H1 (cell line): ENCODE results near the gene BBS9. TPM values are rescaled to one million over a fixed set of nuclear protein-coding genes. Genes with fewer than 3 reads are reported as not detected.

ENCODE experiments used
- CBX5 ChIP-seq: fragments of 300-800, 300-1000 bp; sonication (generic); IDR thresholded peaks from 2 replicates; pipeline ENCODE4 v1.7.1; 2016; ENCODE audit warnings: antibody characterized with exemption, low read length, low read depth
- CREB1 ChIP-seq: IDR thresholded peaks from 2 replicates; pipeline ENCODE4 v1.6.1; 2012; ENCODE audit warnings: inconsistent platforms
- YY1 ChIP-seq: IDR thresholded peaks from 2 replicates; pipeline ENCODE4 v1.6.1; 2011; ENCODE audit warnings: low read depth, mild to moderate bottlenecking, low read length
- polyA plus RNA-seq, 7 experiments: library from polyadenylated mRNA; depleted of rRNA in 3 of 7; stranded (reverse) in 5 of 7; unstranded in 2 of 7; fragments of >200 nt in 5 of 7; fragments of 200-250 nt in 2 of 7; gene quantifications; 1 replicate in 5 of 7; 2 replicates in 1 of 7; 4 replicates in 1 of 7; pipeline versions ENCODE4 v1.2.1 to v1.2.3, GENCODE V29; 2011 to 2013; ENCODE audit warnings: missing spikeins in 2 of 7, mixed read lengths in 2 of 7
- total RNA-seq: library from RNA; stranded (reverse); fragmentation: NEBNext Ultra II Directional; extraction: Animal tissue kit (Norgen Biotek cat#: 25700); gene quantifications from 2 replicates; pipeline ENCODE4 v1.2.1, GENCODE V29; 2021
- TF ChIP-seq, protein P1 (sequence below): fragments of 300-600 bp; sonication (generic); IDR thresholded peaks from 2 replicates; pipeline ENCODE4 v1.7.1; 2012; ENCODE audit warnings: low read length, moderate library complexity, mild to moderate bottlenecking, inconsistent platforms; ENCODE audit not compliant: insufficient replicate concordance

Gene BBS9
- total and polyA plus RNA-seq, 2 of the 8 experiments (the other 6 are each of a cell fraction or from before 2014, with no cell fraction given), result 22.3 to 37.0 TPM

DNA sequence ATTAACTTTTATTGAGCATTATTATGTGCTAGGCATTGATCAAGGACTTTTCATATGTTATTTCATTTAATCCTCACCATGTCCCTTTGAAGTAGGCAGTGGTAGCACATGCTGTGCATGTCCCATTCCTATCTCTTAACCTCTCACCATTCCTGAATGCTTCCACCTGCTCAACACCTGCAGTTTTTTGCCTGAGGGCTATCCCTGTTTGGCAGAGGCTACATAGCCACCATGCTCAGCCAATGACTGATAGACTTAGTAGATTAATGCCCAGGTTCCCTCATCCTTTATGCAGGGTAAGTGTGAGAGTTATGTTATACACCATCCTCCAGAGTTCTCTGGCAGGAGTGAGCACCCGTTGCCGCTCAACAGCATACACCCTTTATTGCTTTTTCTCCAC lies 387.8 kb downstream of the BBS9 start (continued):
- TF ChIP-seq, protein P1, sequence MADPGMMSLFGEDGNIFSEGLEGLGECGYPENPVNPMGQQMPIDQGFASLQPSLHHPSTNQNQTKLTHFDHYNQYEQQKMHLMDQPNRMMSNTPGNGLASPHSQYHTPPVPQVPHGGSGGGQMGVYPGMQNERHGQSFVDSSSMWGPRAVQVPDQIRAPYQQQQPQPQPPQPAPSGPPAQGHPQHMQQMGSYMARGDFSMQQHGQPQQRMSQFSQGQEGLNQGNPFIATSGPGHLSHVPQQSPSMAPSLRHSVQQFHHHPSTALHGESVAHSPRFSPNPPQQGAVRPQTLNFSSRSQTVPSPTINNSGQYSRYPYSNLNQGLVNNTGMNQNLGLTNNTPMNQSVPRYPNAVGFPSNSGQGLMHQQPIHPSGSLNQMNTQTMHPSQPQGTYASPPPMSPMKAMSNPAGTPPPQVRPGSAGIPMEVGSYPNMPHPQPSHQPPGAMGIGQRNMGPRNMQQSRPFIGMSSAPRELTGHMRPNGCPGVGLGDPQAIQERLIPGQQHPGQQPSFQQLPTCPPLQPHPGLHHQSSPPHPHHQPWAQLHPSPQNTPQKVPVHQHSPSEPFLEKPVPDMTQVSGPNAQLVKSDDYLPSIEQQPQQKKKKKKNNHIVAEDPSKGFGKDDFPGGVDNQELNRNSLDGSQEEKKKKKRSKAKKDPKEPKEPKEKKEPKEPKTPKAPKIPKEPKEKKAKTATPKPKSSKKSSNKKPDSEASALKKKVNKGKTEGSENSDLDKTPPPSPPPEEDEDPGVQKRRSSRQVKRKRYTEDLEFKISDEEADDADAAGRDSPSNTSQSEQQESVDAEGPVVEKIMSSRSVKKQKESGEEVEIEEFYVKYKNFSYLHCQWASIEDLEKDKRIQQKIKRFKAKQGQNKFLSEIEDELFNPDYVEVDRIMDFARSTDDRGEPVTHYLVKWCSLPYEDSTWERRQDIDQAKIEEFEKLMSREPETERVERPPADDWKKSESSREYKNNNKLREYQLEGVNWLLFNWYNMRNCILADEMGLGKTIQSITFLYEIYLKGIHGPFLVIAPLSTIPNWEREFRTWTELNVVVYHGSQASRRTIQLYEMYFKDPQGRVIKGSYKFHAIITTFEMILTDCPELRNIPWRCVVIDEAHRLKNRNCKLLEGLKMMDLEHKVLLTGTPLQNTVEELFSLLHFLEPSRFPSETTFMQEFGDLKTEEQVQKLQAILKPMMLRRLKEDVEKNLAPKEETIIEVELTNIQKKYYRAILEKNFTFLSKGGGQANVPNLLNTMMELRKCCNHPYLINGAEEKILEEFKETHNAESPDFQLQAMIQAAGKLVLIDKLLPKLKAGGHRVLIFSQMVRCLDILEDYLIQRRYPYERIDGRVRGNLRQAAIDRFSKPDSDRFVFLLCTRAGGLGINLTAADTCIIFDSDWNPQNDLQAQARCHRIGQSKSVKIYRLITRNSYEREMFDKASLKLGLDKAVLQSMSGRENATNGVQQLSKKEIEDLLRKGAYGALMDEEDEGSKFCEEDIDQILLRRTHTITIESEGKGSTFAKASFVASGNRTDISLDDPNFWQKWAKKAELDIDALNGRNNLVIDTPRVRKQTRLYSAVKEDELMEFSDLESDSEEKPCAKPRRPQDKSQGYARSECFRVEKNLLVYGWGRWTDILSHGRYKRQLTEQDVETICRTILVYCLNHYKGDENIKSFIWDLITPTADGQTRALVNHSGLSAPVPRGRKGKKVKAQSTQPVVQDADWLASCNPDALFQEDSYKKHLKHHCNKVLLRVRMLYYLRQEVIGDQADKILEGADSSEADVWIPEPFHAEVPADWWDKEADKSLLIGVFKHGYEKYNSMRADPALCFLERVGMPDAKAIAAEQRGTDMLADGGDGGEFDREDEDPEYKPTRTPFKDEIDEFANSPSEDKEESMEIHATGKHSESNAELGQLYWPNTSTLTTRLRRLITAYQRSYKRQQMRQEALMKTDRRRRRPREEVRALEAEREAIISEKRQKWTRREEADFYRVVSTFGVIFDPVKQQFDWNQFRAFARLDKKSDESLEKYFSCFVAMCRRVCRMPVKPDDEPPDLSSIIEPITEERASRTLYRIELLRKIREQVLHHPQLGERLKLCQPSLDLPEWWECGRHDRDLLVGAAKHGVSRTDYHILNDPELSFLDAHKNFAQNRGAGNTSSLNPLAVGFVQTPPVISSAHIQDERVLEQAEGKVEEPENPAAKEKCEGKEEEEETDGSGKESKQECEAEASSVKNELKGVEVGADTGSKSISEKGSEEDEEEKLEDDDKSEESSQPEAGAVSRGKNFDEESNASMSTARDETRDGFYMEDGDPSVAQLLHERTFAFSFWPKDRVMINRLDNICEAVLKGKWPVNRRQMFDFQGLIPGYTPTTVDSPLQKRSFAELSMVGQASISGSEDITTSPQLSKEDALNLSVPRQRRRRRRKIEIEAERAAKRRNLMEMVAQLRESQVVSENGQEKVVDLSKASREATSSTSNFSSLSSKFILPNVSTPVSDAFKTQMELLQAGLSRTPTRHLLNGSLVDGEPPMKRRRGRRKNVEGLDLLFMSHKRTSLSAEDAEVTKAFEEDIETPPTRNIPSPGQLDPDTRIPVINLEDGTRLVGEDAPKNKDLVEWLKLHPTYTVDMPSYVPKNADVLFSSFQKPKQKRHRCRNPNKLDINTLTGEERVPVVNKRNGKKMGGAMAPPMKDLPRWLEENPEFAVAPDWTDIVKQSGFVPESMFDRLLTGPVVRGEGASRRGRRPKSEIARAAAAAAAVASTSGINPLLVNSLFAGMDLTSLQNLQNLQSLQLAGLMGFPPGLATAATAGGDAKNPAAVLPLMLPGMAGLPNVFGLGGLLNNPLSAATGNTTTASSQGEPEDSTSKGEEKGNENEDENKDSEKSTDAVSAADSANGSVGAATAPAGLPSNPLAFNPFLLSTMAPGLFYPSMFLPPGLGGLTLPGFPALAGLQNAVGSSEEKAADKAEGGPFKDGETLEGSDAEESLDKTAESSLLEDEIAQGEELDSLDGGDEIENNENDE, result no peak
- TF ChIP-seq CBX5 (no peak), YY1 (no peak), CREB1 (no peak)
- TF ChIP-seq, all 59 proteins: peak for 0
